Kidney epithelial cell (primary cell): Measurements from ENCODE around the gene DCTN2. TPM values are rescaled to one million over a fixed set of nuclear protein-coding genes. Genes with fewer than 3 reads are reported as not detected.

Experiments used
- DNase-seq: peaks from one replicate; pipeline ENCODE4 v3.0.0-alpha.2; 2010; ENCODE audit warnings: low read depth
- H3K27me3 ChIP-seq: 2 replicates; pipeline ENCODE4 v1.6.0; 2011; ENCODE audit warnings: low read length; ENCODE audit not compliant: control insufficient read depth, insufficient read depth
- H3K36me3 ChIP-seq: 2 replicates; pipeline ENCODE4 v1.5.1; 2011; ENCODE audit warnings: low read length; ENCODE audit not compliant: control insufficient read depth, insufficient read depth
- H3K4me3 ChIP-seq: 2 replicates; pipeline ENCODE4 v1.5.1; 2011; ENCODE audit warnings: low read depth, mild to moderate bottlenecking, control low read depth, low read length
- total RNA-seq: library from RNA; depleted of rRNA; stranded (reverse); fragments of >200 nt; gene quantifications from 2 replicates; pipeline ENCODE4 v1.2.3, GENCODE V29; 2015
- TF ChIP-seq, protein P1 (sequence below): IDR thresholded peaks from 2 replicates; pipeline ENCODE4 v1.5.1; 2011; ENCODE audit warnings: mild to moderate bottlenecking, moderate library complexity, low read length, control low read depth, inconsistent platforms; ENCODE audit not compliant: insufficient read depth, poor library complexity, severe bottlenecking

The DCTN2 gene
- total RNA-seq, 1 donor from 2014 or later = 154 TPM

DNA sequence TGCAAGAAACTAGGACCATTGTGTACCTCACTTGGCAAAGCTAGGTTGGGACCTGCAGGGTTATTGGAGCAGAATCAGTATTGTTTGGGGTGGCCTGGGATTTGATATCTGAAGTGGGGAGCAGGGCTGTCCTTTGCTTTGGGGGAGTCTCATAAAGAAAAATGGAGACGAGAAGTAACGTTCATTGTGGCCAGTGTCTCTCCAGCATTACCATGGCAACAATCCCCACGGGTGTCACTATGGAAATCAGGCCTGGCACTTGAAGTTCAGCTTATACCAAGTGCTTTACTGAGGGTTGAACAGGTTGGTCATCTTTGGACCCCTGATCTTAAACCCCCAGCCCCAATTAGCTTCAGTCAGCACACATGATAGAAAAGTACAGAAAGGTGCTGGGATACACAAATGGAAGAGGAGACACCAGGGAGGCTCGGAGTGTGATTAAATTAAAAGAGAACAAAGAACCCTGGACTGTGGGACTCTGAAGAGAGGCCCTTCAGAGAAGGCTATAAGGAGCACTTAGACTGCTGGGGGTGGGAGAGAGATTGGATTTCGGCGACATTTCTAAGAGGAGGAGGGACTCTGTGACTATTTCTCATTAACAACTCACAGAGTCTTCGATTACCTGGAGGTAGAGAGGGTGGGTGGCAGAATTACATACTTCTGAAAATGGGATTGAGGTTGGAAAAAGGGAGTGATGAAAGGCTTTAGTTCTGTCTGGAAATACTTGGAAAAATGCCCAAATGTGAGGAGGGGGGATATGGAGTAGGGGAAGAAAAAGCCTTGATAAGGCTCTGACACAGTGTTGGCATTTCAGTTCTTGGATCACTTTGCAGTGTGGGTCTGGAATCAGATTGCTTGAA, 6.6 kb upstream of the DCTN2 start:
- Histone ChIP-seq H3K27me3 (peaks cover 6% of the 10 kb centered on the region), H3K4me3 (no peak overlapping the region), H3K36me3 (no peaks in the 10 kb centered on the region)
- TF ChIP-seq, protein P1, sequence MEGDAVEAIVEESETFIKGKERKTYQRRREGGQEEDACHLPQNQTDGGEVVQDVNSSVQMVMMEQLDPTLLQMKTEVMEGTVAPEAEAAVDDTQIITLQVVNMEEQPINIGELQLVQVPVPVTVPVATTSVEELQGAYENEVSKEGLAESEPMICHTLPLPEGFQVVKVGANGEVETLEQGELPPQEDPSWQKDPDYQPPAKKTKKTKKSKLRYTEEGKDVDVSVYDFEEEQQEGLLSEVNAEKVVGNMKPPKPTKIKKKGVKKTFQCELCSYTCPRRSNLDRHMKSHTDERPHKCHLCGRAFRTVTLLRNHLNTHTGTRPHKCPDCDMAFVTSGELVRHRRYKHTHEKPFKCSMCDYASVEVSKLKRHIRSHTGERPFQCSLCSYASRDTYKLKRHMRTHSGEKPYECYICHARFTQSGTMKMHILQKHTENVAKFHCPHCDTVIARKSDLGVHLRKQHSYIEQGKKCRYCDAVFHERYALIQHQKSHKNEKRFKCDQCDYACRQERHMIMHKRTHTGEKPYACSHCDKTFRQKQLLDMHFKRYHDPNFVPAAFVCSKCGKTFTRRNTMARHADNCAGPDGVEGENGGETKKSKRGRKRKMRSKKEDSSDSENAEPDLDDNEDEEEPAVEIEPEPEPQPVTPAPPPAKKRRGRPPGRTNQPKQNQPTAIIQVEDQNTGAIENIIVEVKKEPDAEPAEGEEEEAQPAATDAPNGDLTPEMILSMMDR = no peak
- DNase-seq = no peak

DNA sequence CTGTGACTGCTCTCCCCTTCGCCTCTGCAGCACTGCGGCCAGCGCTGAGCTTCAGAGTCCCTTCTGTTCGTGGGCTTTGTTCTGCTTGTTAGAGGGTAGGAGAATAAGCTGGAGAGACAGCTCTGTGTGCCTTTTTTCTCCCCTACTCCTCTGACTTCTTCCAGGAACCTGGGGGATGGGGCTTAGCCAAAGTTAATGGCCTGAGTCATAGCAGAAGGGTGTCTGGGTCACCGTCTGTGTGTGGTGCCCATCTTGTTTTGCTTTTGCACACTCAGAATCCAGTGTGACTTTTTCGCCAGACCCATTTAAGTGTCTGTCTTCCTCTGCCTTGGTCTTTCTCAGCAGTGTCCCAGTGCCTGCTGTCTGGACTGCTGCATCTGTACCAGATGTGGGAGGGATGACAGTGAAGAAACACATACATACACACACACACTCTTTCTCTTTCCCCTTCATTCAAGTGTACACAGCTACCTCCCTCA, 5.9 kb upstream of the DCTN2 start:
- peaks cover 8% of the 10 kb centered on the region for H3K27me3 ChIP-seq
- no peaks in the 10 kb centered on the region for H3K36me3 ChIP-seq
- no peak overlapping the region for H3K4me3 ChIP-seq
- TF ChIP-seq, protein P1 = no peak
- DNase-seq = no peak

DNA sequence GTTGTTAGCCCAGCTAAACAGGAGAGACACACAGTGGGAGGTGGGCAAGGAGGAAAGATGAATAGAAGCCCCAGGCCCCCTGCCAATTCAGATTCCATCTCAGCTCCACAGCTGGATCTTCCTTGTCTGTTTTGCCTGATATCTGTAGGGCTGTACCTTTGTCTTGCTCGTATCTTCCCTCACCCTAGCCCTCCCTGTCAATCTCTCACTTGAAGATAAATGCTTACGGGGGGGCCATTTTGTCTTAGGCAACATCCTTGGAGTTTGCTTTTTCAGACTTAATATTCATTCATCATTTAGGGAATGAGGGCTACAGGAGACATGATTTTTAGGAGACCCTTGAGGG, 5.3 kb upstream of the DCTN2 start:
- TF ChIP-seq, protein P1 = no peak
- no peaks in the 10 kb centered on the region for H3K36me3 ChIP-seq
- H3K27me3 ChIP-seq = peaks cover 8% of the 10 kb centered on the region

DNA sequence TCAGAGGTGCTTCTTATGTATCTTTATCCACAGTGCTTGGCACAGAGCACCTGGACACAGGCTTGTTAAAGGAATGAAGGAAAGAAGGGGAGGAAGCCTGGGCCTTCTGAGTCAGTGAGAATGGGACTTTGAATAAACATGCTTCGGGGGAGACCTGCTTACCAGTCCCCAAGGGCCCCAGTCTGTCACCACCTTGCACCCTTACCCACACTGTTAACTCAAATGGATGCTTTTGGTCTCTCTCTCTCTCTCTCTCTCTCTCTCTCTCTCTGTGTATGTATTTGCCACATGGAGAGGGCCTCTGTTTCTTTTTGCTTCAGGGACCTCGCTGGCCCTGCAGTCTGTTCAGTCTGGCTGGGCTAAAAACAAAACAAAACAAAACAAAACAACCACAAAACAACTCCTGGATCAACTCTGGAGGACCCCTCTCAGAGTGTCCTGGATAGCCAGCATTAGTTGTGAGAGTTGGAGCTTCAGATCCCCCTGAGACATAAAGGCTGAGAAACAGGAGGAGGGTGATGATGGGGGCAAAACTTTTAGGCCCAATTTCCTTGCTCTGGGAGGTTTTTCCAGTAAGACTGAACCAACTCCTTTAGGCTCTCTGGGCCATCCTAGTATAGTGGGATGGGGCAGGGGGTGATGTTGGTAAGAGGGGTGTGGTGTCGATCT, 4.8 kb upstream of the DCTN2 start:
- Histone ChIP-seq H3K4me3 (no peak overlapping the region), H3K36me3 (no peaks in the 10 kb centered on the region), H3K27me3 (peaks cover 8% of the 10 kb centered on the region)
- no peak for DNase-seq
- TF ChIP-seq, protein P1 = no peak

More for the DNA sequence above, 5.3 kb upstream of the DCTN2 start:
- no peak for DNase-seq
- no peak overlapping the region for H3K4me3 ChIP-seq

- no peak for DNase-seq
- H3K4me3 ChIP-seq = peak overlapping the region; percentile 72
- peaks cover 8% of the 10 kb centered on the region for H3K27me3 ChIP-seq
- no peaks in the 10 kb centered on the region for H3K36me3 ChIP-seq
- TF ChIP-seq, protein P1 = no peak
Observed at GRCh38 chr12:57550641-57551549, 3.9 kb upstream of the DCTN2 start.
